RWPE1 (cell line): ENCODE data around the gene STX1A.

ENCODE experiments used
- CTCF ChIA-PET: fragments of 350-600 bp; sonication (Branson Sonifier 250); formaldehyde crosslinking; extraction: SDS; loops from one replicate; lab custom pipeline; 2021; lab: Yijun Ruan, JAX
- POLR2A ChIA-PET: fragments of 400-600 bp; formaldehyde crosslinking; extraction: SDS; loops from one replicate; lab custom pipeline; 2020; ENCODE audit warnings: antibody characterized with exemption; ENCODE audit not compliant: low non-redundant PET; lab: Yijun Ruan, JAX
- DNase-seq: peaks from one replicate; pipeline ENCODE4 v3.0.0; 2012; ENCODE audit warnings: low spot score
- H3K27ac ChIP-seq: fragments of 450-650 bp; 2 replicates; pipeline ENCODE4 v1.5.1; 2017
- CTCF ChIP-seq: fragments of 450-650 bp; conservative IDR thresholded peaks from 2 replicates; pipeline ENCODE4 v1.5.1; 2017; ENCODE audit warnings: low read depth, mild to moderate bottlenecking

The STX1A gene

GRCh38 chr7:73704640-73705550, 14.6 kb downstream of the STX1A start:
- POLR2A ChIA-PET = no interaction called here
- peak overlapping the region; percentile 90 for H3K27ac ChIP-seq
- TF ChIP-seq CTCF = no peak
- DNase-seq = peak; percentile 67
- CTCF ChIA-PET = interaction anchor here (0.6 to 1.2 kb wide), 5 partner anchors 13 to 335 kb away, joined by 3 to 4 read pairs (median 3); no protein-coding TSS in a partner anchor

DNA sequence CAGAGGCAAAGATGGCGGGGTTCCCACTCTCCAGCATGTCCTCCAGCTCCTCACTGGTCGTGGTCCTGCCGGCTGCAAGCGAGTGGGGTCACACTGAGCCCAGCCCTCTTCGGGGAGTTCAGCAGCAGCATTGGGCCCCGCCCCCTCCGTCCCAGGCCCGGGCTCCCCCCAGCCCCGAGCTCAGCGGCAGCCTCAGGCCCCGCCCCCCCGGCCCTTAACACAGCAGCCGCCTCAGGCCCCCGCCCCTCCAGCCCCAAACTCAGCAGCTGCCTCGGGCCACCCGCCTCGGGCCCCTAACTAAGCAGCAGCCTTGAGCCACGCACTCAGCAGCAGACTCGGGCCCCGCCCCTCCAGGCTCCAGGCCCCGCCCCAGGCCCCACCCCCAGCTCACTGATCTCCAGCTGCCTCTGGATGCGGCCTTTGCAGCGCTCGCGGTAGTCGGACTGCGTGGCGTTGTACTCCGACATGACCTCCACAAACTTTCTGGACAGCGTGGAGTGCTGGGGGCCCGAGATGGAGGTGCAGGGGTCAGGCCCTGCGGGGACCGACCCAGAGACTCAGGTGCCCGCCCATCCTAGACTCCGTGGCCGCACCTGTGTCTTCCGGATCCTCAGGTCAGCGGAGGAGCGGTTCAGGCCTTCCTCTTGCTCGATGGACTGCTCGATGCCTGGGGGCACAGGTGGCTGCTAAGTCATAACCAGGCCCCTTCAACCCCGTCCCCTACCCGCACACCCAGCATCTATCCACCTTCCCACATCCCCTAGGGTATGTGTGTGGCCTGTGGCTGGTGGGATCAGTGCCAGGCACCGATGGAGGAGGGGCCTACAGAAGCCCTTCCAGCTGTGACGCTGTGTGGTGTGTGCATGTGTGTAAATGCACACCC, 15.5 kb downstream of the STX1A start:
- DNase-seq = no peak
- CTCF ChIA-PET = interaction anchor here (0.6 to 1.2 kb wide), 4 partner anchors 24 to 336 kb away, joined by 3 to 4 read pairs (median 4); no protein-coding TSS in a partner anchor
- TF ChIP-seq CTCF = no peak
- peak overlapping the region; percentile 90 for H3K27ac ChIP-seq
- POLR2A ChIA-PET = no interaction called here

GRCh38 chr7:73703225-73703624, 16.2 kb downstream of the STX1A start:
- POLR2A ChIA-PET = no interaction called here
- DNase-seq = no peak
- TF ChIP-seq CTCF = no peak
- H3K27ac ChIP-seq = peak overlapping the region; percentile 90
- CTCF ChIA-PET = interaction anchor here (0.6 to 1.2 kb wide), 2 partner anchors 25 to 108 kb away, joined by 4 read pairs; no protein-coding TSS in a partner anchor

DNA sequence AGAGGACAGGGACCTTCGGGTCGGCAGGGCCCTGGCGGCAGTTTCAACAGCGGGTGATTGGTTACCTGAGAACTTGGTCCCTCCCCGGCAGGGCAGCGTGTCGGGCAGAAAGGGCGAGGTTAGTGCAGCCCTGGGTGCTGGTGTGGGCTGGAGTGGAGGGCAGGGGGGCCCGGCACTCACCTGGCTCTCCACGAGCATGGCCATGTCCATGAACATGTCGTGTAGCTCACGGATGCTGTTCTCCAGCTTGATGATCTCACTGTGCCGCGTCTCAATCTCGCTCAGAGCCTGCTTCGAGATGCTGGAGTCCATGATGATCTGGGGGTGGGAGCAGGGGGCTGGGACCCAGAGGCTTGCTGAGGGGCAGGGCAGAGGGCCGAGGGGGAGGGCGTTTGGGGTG, 16.8 kb downstream of the STX1A start:
- DNase-seq = no peak
- ChIA-PET POLR2A (no interaction called here), CTCF (interaction anchor here (0.9 to 1.2 kb wide), 2 partner anchors 23 to 25 kb away, joined by 3 to 4 read pairs; no protein-coding TSS in a partner anchor)
- H3K27ac ChIP-seq = peak overlapping the region; percentile 90
- no peak for TF ChIP-seq CTCF

DNA sequence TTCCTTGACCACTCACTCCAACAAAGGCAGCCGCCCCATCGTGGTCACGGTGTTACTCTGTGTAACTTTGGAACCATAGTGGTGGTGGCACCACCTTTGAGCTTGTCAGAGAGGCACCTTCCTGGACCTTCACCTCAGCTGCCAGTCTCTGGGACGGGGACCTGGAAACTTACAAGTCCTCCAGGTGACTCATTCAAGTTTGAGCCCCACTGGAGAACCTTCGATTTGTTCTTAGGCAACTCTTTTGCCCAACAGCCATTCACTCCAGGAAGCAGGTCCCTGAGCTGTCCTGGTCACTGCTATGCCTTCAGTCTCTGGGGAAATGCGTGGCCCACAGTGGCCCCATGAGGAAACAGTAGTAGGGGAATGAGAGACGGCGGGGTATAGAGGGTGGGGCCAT, 17.2 kb downstream of the STX1A start:
- ChIA-PET POLR2A (no interaction called here), CTCF (interaction anchor here (0.7 to 0.9 kb wide), 2 partner anchors 9 to 23 kb away, joined by 3 read pairs; no protein-coding TSS in a partner anchor)
- DNase-seq = no peak
- peak overlapping the region; percentile 90 for H3K27ac ChIP-seq
- no peak for TF ChIP-seq CTCF
